Endothelial cell of umbilical vein (primary cell): ENCODE data around the gene KMT2C. TPM values are rescaled to one million over a fixed set of nuclear protein-coding genes. Genes with fewer than 3 reads are reported as not detected.

Source experiments
- BruUV-seq: library from RNA; stranded (reverse); fragments of 400-500 nt; replicated peaks from 2 replicates; lab custom pipeline; 2021; lab: Mats Ljungman, UMichigan
- CTCF ChIA-PET: fragments of 300-600, 350-600 bp; sonication (Branson Sonifier 250); formaldehyde crosslinking; loops from one replicate; lab custom pipeline; 2021; ENCODE audit warnings: antibody characterized with exemption, inconsistent platforms; lab: Charles Lee
- POLR2A ChIA-PET: fragments of 300-600, 350-600 bp; sonication (Branson Sonifier 250); formaldehyde crosslinking; loops from one replicate; lab custom pipeline; 2021; ENCODE audit warnings: antibody characterized with exemption, inconsistent platforms; lab: Charles Lee
- DNase-seq: peaks from one replicate; pipeline ENCODE4 v3.0.0-alpha.2; 2011; ENCODE audit warnings: low read depth, low spot score
- FAIRE-seq: peaks from 2 replicates; lab custom pipeline; 2011; peaks lifted over from hg19 to GRCh38; lab: Jason Lieb, UNC
- H2AFZ ChIP-seq: 2 replicates; pipeline ENCODE4 v1.6.0; 2012; ENCODE audit warnings: low read depth, low read length, control low read depth, inconsistent platforms
- H3K27ac ChIP-seq: 2 replicates; pipeline ENCODE4 v1.5.1; 2011; ENCODE audit warnings: low read depth, mild to moderate bottlenecking, control low read depth, low read length, moderate library complexity; ENCODE audit not compliant: insufficient read depth
- H3K27me3 ChIP-seq, 2 experiments: 2 replicates each; pipeline versions ENCODE4 v1.6.0 to v1.6.1; 2011; ENCODE audit warnings: low read length in 2 of 2, mixed read lengths in 1 of 2; ENCODE audit not compliant: control insufficient read depth in 2 of 2, insufficient read depth in 2 of 2
- H3K36me3 ChIP-seq, 2 experiments: 2 replicates in 1 of 2; 3 replicates in 1 of 2; pipeline ENCODE4 v1.5.1; 2011; ENCODE audit warnings: low read length in 2 of 2, mild to moderate bottlenecking in 1 of 2, moderate library complexity in 1 of 2; ENCODE audit not compliant: control insufficient read depth in 2 of 2, insufficient read depth in 2 of 2; ENCODE audit errors: extremely low read depth in 1 of 2
- H3K4me1 ChIP-seq: 3 replicates; pipeline ENCODE4 v1.5.1; 2011; ENCODE audit warnings: mild to moderate bottlenecking, low read length; ENCODE audit not compliant: control insufficient read depth, insufficient read depth; ENCODE audit errors: extremely low read depth
- H3K4me2 ChIP-seq: 2 replicates; pipeline ENCODE4 v1.6.1; 2011; ENCODE audit warnings: low read length, control low read depth, mixed read lengths; ENCODE audit not compliant: insufficient read depth
- H3K4me3 ChIP-seq, 3 experiments: fragments of 200-600 bp in 1 of 3; sonication (generic), shearing (Covaris generic) in 1 of 3; replicated peaks in 1 of 3; 2 replicates each; pipeline ENCODE4 v1.5.1; 2011 to 2016; ENCODE audit warnings: control low read depth in 3 of 3, low read length in 3 of 3, mild to moderate bottlenecking in 2 of 3, inconsistent platforms in 1 of 3, low read depth in 1 of 3, moderate library complexity in 1 of 3; ENCODE audit not compliant: insufficient read depth in 1 of 3
- H3K79me2 ChIP-seq: 2 replicates; pipeline ENCODE4 v1.6.0; 2012; ENCODE audit warnings: low read length, inconsistent platforms; ENCODE audit not compliant: control insufficient read depth, insufficient read depth
- H3K9ac ChIP-seq: replicated peaks from 2 replicates; pipeline ENCODE3; 2011; ENCODE audit warnings: low read length, control low read depth; ENCODE audit not compliant: insufficient read depth; ENCODE audit errors: extremely low read depth
- H3K9me1 ChIP-seq: replicated peaks from 3 replicates; pipeline ENCODE4 v1.6.0; 2011; ENCODE audit warnings: mild to moderate bottlenecking, low read length; ENCODE audit not compliant: control insufficient read depth, insufficient read depth; ENCODE audit errors: extremely low read depth
- H3K9me3 ChIP-seq: replicated peaks from 2 replicates; pipeline ENCODE4 v1.5.1; 2012; ENCODE audit warnings: low read length, inconsistent platforms; ENCODE audit not compliant: control insufficient read depth, insufficient read depth
- H4K20me1 ChIP-seq: replicated peaks from 2 replicates; pipeline ENCODE3; 2011; ENCODE audit warnings: mild to moderate bottlenecking, low read length; ENCODE audit not compliant: control insufficient read depth, insufficient read depth; ENCODE audit errors: extremely low read depth
- EZH2 ChIP-seq: IDR thresholded peaks from 2 replicates; pipeline ENCODE4 v1.6.1; 2012; ENCODE audit warnings: borderline replicate concordance, low read depth, mild to moderate bottlenecking, moderate library complexity, low read length, inconsistent platforms; ENCODE audit not compliant: severe bottlenecking
- FOS ChIP-seq: IDR thresholded peaks from 2 replicates; pipeline ENCODE4 v1.6.1; 2011; ENCODE audit warnings: mild to moderate bottlenecking, low read length, moderate library complexity, borderline replicate concordance; ENCODE audit not compliant: insufficient read depth
- GATA2 ChIP-seq: IDR thresholded peaks from 2 replicates; pipeline ENCODE4 v1.7.0; 2011; ENCODE audit warnings: low read depth, mild to moderate bottlenecking, moderate library complexity, mixed read lengths, low read length; ENCODE audit not compliant: insufficient read length, insufficient read depth
- MYC ChIP-seq: IDR thresholded peaks from one replicate; pipeline ENCODE4 v1.6.1; 2011; ENCODE audit warnings: mild to moderate bottlenecking, low read depth, low read length
- POLR2AphosphoS5 ChIP-seq: IDR thresholded peaks from 2 replicates; pipeline ENCODE4 v1.6.1; 2012; ENCODE audit warnings: low read depth, mild to moderate bottlenecking, control low read depth, low read length, moderate library complexity; ENCODE audit not compliant: insufficient read depth
- dilution Hi-C: fragments of 300-500 bp; cut with MboI; formaldehyde crosslinking; loops from one replicate; pipeline ENCODE4 v1.15.0; 2019; ENCODE audit warnings: low sequenced_read_pairs; ENCODE audit not compliant: extremely low pct_ligation_motif_present
- intact Hi-C: fragments of 100-400 bp; cut with micrococcal nuclease; formaldehyde crosslinking; loops from one replicate; pipeline ENCODE4 v1.10.0; 2022
- polyA plus RNA-seq, 4 experiments: library from polyadenylated mRNA; depleted of rRNA in 3 of 4; stranded (reverse) in 3 of 4; unstranded in 1 of 4; fragments of >200 nt; gene quantifications; 2 replicates each; pipeline versions ENCODE4 v1.2.1 to v1.2.3, GENCODE V29; 2011 to 2012; ENCODE audit warnings: missing spikeins in 1 of 4
- total RNA-seq: library from RNA; stranded (reverse); gene quantifications from 2 replicates; pipeline ENCODE4 v1.2.3, GENCODE V29; 2021
- TF ChIP-seq, protein P1 (sequence below): IDR thresholded peaks from 2 replicates; pipeline ENCODE4 v1.6.1; 2011; ENCODE audit not compliant: insufficient read depth, insufficient read length
- TF ChIP-seq, protein P2 (sequence below), 2 donors: IDR thresholded peaks; 1 replicate in 1 of 2; 2 replicates in 1 of 2; pipeline ENCODE4 v1.5.1; 2011; ENCODE audit warnings: low read length in 2 of 2, mild to moderate bottlenecking in 2 of 2, moderate library complexity in 2 of 2, control low read depth in 1 of 2, inconsistent platforms in 1 of 2, low read depth in 1 of 2; ENCODE audit not compliant: insufficient read depth in 1 of 2; ENCODE audit errors: extremely low read depth in 1 of 2

The KMT2C gene
- total and polyA plus RNA-seq, 2 donors (not counting 3 experiments of a cell fraction or from before 2014, with no cell fraction given): 8.0 to 53.7 TPM

DNA sequence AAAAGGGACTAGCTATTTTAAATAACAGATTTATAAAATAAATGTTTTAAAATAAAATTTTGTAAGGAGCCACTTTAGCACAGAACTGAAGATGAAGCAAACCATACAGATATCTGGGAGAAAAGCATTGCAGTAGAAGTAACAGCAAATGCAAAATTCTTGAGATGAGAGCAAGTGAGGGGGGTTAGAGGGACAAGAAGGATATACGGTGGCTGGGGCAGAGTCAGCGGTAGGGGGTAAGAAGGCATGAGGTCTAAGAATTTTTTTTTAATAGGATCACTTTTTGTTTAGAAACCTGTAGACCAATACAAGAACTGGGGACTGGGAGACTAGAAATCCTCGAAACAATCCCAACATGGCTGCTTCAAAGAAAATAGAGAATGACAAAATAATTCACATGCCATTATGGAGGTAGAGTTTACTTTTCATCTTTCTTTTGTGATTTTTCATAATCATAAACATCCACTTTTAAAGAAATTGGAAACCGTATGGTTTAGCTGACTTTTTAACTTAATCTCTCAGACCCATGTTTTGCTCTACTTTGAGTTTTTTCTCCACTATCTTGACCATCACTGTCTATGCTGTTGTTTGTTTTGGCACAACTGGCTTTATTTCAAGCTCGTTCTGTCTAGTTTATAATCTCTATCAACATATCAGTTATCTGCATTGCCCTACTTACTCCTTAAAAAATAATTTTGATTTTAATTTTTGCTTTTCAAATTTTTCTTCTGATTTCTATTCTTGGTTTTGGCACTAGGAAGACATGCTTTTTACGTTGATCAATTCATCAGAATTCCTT lies 73.5 kb downstream of the KMT2C start:
- no TSS peak for BruUV-seq
- Histone ChIP-seq H3K79me2 (peaks cover 79% of the 10 kb centered on the region), H3K9me1 (no peaks in the 10 kb centered on the region), H3K27me3 (no peaks in the 10 kb centered on the region), H3K4me2 (no peak overlapping the region), H3K9ac (no peak overlapping the region), H3K4me3 (no peak overlapping the region), H3K9me3 (no peaks in the 10 kb centered on the region), H3K4me1 (peaks cover 2% of the 10 kb centered on the region), H3K36me3 (no peaks in the 10 kb centered on the region), H4K20me1 (peaks cover 18% of the 10 kb centered on the region), H3K27ac (no peak overlapping the region), H2AFZ (no peak overlapping the region)
- dilution Hi-C loops: no loop called here
- TF ChIP-seq, protein P1, sequence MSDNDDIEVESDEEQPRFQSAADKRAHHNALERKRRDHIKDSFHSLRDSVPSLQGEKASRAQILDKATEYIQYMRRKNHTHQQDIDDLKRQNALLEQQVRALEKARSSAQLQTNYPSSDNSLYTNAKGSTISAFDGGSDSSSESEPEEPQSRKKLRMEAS: no peak
- TF ChIP-seq GATA2: no peak
- no peak for TF ChIP-seq FOS
- FAIRE-seq: no peak
- ChIA-PET POLR2A (no interaction called here), CTCF (no interaction called here)
- DNase-seq: no peak
- intact Hi-C loops: no loop called here

DNA sequence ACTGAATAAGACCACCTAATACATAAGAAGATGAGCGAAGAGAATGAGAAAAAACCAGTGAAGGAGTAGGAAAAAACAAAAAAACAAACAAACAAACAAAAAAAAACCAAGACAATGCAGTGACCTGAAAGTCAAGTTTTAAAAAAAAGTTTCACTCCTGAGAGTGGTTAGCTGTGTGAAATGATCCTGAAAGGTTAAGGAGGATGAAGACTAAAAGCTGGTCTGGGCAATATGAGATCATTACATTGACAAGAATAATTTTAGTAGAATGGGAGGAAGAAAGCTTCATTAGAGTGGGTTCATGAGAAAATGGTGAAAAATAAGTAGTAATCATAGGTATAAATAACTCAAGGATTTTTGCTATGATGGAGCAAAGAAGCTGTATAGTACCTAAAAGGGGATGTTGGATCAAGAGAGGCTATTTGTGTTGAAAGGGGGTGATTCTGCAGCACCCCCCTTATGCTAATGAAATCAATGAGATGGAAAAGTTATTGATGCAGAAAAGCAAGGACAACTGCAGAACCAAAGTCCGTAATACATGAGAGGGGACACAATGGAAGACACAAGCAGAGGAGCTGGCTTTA lies 80.2 kb downstream of the KMT2C start:
- FAIRE-seq (no peak), DNase-seq (no peak)
- no TSS peak for BruUV-seq
- no peaks in the 10 kb centered on the region for H3K36me3 ChIP-seq
- peaks cover 2% of the 10 kb centered on the region for H4K20me1 ChIP-seq
- no peak overlapping the region for H3K9ac ChIP-seq
- H3K27me3 ChIP-seq: no peaks in the 10 kb centered on the region
- CTCF ChIA-PET: interaction anchor here (0.8 to 1.2 kb wide), 2 partner anchors 19 to 352 kb away, joined by 3 read pairs; no protein-coding TSS in a partner anchor
- H3K27ac ChIP-seq: no peak overlapping the region
- H2AFZ ChIP-seq: no peak overlapping the region
- peaks cover 30% of the 10 kb centered on the region for H3K79me2 ChIP-seq
- intact Hi-C loops: no loop called here
- H3K9me3 ChIP-seq: no peaks in the 10 kb centered on the region
- POLR2A ChIA-PET: no interaction called here
- dilution Hi-C loops: no loop called here
- H3K4me1 ChIP-seq: no peaks in the 10 kb centered on the region
- H3K9me1 ChIP-seq: no peaks in the 10 kb centered on the region
- no peak overlapping the region for H3K4me2 ChIP-seq
- TF ChIP-seq EZH2 (no peak), MYC (no peak), POLR2AphosphoS5 (no peak)
- TF ChIP-seq, protein P2, sequence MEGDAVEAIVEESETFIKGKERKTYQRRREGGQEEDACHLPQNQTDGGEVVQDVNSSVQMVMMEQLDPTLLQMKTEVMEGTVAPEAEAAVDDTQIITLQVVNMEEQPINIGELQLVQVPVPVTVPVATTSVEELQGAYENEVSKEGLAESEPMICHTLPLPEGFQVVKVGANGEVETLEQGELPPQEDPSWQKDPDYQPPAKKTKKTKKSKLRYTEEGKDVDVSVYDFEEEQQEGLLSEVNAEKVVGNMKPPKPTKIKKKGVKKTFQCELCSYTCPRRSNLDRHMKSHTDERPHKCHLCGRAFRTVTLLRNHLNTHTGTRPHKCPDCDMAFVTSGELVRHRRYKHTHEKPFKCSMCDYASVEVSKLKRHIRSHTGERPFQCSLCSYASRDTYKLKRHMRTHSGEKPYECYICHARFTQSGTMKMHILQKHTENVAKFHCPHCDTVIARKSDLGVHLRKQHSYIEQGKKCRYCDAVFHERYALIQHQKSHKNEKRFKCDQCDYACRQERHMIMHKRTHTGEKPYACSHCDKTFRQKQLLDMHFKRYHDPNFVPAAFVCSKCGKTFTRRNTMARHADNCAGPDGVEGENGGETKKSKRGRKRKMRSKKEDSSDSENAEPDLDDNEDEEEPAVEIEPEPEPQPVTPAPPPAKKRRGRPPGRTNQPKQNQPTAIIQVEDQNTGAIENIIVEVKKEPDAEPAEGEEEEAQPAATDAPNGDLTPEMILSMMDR (IDR thresholded peaks at IDR 0.05; ENCODE audit: extremely low read depth in 1 of 2, insufficient read depth in 1 of 2, low read depth in 1 of 2, low read length in 2 of 2): no peak
- H3K4me3 ChIP-seq: no peak overlapping the region
